ENCODE results near the gene DLG5. TPM values are rescaled to one million over a fixed set of nuclear protein-coding genes. Genes with fewer than 3 reads are reported as not detected.

DLG5 gene
- total RNA-seq, 1 donor from 2014 or later, result 58.4 TPM

DNA sequence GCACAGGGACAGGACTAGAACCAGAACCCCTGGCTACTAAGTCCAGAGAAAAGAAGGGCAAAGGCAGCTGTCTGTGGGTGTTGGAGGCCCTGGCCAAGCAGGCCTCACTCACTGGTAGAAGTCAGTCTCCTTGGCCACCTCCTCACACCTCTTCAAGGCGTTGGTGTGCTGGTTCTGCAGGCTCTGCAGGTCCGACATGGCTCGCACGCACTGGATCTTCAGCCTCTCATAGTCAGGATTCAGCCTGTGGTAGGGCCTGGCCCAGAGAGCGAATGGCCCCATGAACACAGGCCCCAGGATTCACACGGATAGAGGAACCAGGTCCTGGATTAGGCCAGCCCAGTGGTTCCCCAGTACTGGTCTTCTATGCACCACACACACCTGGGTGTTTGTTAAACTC, 72.4 kb downstream of the DLG5 start:
- H4K20me1 ChIP-seq (ENCODE audit: insufficient read depth, low read length), result peaks cover 35% of the 10 kb centered on the region
- no peak overlapping the region for H2AFZ ChIP-seq (ENCODE audit: low read depth, low read length)
- no peaks in the 10 kb centered on the region for H3K4me1 ChIP-seq (ENCODE audit: insufficient read depth, low read length)
- no peak overlapping the region for H3K27ac ChIP-seq (ENCODE audit: low read depth, low read length)
- H3K4me3 ChIP-seq (ENCODE audit: insufficient read depth, low read depth, low read length), result no peak overlapping the region
- H3K79me2 ChIP-seq (ENCODE audit: insufficient read depth, low read length), result no peaks in the 10 kb centered on the region
- H3K9ac ChIP-seq (ENCODE audit: low read length), result no peak overlapping the region
- Mint-ChIP-seq H3K4me1 (ENCODE audit: low read depth, unreplicated experiment) (no peaks in the 10 kb centered on the region), H3K27ac (ENCODE audit: unreplicated experiment) (no peak overlapping the region), H3K36me3 (ENCODE audit: low read depth, unreplicated experiment) (peaks cover 19% of the 10 kb centered on the region), H3K4me3 (ENCODE audit: unreplicated experiment) (no peak overlapping the region), H3K27me3 (ENCODE audit: low read depth, unreplicated experiment) (no peaks in the 10 kb centered on the region), H3K9me3 (ENCODE audit: unreplicated experiment) (no peaks in the 10 kb centered on the region)
- no peak overlapping the region for H3K4me2 ChIP-seq (ENCODE audit: low read length)
- no peaks in the 10 kb centered on the region for H3K9me3 ChIP-seq (ENCODE audit: insufficient read depth, low read depth, low read length)
- no peak for FAIRE-seq
- H3K36me3 ChIP-seq (ENCODE audit: insufficient read depth, low read length), result peaks cover 18% of the 10 kb centered on the region
- DNase-seq (ENCODE audit: low read depth), result no peak
- no peaks in the 10 kb centered on the region for H3K27me3 ChIP-seq (ENCODE audit: insufficient read depth, low read length)
- TF ChIP-seq, protein P1, sequence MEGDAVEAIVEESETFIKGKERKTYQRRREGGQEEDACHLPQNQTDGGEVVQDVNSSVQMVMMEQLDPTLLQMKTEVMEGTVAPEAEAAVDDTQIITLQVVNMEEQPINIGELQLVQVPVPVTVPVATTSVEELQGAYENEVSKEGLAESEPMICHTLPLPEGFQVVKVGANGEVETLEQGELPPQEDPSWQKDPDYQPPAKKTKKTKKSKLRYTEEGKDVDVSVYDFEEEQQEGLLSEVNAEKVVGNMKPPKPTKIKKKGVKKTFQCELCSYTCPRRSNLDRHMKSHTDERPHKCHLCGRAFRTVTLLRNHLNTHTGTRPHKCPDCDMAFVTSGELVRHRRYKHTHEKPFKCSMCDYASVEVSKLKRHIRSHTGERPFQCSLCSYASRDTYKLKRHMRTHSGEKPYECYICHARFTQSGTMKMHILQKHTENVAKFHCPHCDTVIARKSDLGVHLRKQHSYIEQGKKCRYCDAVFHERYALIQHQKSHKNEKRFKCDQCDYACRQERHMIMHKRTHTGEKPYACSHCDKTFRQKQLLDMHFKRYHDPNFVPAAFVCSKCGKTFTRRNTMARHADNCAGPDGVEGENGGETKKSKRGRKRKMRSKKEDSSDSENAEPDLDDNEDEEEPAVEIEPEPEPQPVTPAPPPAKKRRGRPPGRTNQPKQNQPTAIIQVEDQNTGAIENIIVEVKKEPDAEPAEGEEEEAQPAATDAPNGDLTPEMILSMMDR (IDR thresholded peaks at IDR 0.05; ENCODE audit: insufficient read depth, low read depth, low read length), result no peak
- TF ChIP-seq EZH2 (IDR thresholded peaks at IDR 0.05; ENCODE audit: insufficient read depth, low read length), result no peak

DNA sequence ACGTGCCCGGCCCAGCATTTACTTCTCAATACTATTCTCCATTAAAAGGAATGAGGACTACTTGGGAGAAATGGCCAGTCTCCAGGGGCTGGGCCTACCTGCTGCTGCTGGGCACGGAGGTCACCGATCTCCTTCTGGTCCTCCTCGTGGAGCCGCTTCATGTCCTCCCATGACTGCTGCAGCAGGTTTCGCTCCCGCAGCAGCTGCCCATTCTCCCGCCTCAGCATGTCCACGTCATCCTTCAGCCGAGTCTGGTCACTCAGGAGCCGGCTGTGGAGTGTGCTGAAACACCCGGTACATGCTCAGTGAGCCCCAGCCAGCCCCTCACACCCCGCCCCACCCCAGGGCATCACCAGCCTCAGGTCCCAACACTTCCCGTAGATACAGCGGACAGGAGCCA, 73.3 kb downstream of the DLG5 start:
- H3K27me3 Mint-ChIP-seq (ENCODE audit: low read depth, unreplicated experiment), result no peaks in the 10 kb centered on the region
- H3K9ac ChIP-seq (ENCODE audit: low read length), result no peak overlapping the region
- H3K4me2 ChIP-seq (ENCODE audit: low read length), result no peak overlapping the region
- H3K27ac ChIP-seq (ENCODE audit: low read depth, low read length), result no peak overlapping the region
- no peaks in the 10 kb centered on the region for H3K9me3 Mint-ChIP-seq (ENCODE audit: unreplicated experiment)
- no peaks in the 10 kb centered on the region for H3K27me3 ChIP-seq (ENCODE audit: insufficient read depth, low read length)
- no peak for TF ChIP-seq EZH2 (IDR thresholded peaks at IDR 0.05; ENCODE audit: insufficient read depth, low read length)
- TF ChIP-seq, protein P1 (IDR thresholded peaks at IDR 0.05; ENCODE audit: insufficient read depth, low read depth, low read length), result no peak
- no peak overlapping the region for H2AFZ ChIP-seq (ENCODE audit: low read depth, low read length)
- peaks cover 35% of the 10 kb centered on the region for H4K20me1 ChIP-seq (ENCODE audit: insufficient read depth, low read length)
- no peak overlapping the region for H3K27ac Mint-ChIP-seq (ENCODE audit: unreplicated experiment)
- FAIRE-seq (no peak), DNase-seq (ENCODE audit: low read depth) (no peak)
- no peaks in the 10 kb centered on the region for H3K9me3 ChIP-seq (ENCODE audit: insufficient read depth, low read depth, low read length)
- no peak overlapping the region for H3K4me3 Mint-ChIP-seq (ENCODE audit: unreplicated experiment)
- H3K4me1 ChIP-seq (ENCODE audit: insufficient read depth, low read length), result no peaks in the 10 kb centered on the region
- peaks cover 18% of the 10 kb centered on the region for H3K36me3 ChIP-seq (ENCODE audit: insufficient read depth, low read length)
- peaks cover 19% of the 10 kb centered on the region for H3K36me3 Mint-ChIP-seq (ENCODE audit: low read depth, unreplicated experiment)
- peaks cover 3% of the 10 kb centered on the region for H3K4me1 Mint-ChIP-seq (ENCODE audit: low read depth, unreplicated experiment)
- H3K79me2 ChIP-seq (ENCODE audit: insufficient read depth, low read length), result no peaks in the 10 kb centered on the region
- no peak overlapping the region for H3K4me3 ChIP-seq (ENCODE audit: insufficient read depth, low read depth, low read length)

DNA sequence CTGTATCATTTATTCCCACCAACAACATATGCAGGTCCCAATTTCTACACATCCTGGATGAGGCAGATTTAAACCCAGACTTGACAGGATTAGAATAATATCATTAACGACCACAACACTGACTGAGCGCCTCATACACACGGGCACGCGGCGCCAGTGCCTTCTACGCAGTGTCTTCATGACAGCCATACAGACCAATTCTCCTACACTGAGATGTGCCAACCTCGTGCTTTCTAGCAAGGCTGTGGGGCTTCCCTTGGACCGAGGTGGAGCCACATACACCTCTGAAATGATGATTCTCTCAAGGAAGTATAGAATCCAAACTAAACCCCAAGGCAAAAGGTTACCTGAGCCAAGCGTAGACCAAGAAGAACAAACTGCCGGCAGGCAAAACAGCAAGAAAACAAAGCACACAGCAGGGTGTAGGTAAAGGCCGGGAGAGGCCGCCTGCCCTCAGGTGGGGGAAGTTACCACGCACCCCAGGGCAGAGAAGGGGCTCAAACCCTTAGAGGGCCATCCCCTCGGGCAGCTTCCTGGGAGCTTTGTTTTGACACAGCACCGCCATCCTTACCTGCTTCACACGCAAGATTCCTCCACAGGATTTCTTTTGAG, 75.8 kb downstream of the DLG5 start:
- Histone ChIP-seq H3K79me2 (ENCODE audit: insufficient read depth, low read length) (peaks cover 2% of the 10 kb centered on the region), H3K9me3 (ENCODE audit: insufficient read depth, low read depth, low read length) (no peaks in the 10 kb centered on the region), H4K20me1 (ENCODE audit: insufficient read depth, low read length) (peaks cover 15% of the 10 kb centered on the region), H3K9ac (ENCODE audit: low read length) (no peak overlapping the region), H3K27me3 (ENCODE audit: insufficient read depth, low read length) (no peaks in the 10 kb centered on the region), H3K4me2 (ENCODE audit: low read length) (no peak overlapping the region), H3K27ac (ENCODE audit: low read depth, low read length) (no peak overlapping the region), H3K4me3 (ENCODE audit: insufficient read depth, low read depth, low read length) (no peak overlapping the region), H2AFZ (ENCODE audit: low read depth, low read length) (no peak overlapping the region), H3K4me1 (ENCODE audit: insufficient read depth, low read length) (peaks cover 14% of the 10 kb centered on the region), H3K36me3 (ENCODE audit: insufficient read depth, low read length) (peaks cover 16% of the 10 kb centered on the region)
- Mint-ChIP-seq H3K27ac (ENCODE audit: unreplicated experiment) (no peak overlapping the region), H3K36me3 (ENCODE audit: low read depth, unreplicated experiment) (peaks cover 15% of the 10 kb centered on the region), H3K9me3 (ENCODE audit: unreplicated experiment) (no peaks in the 10 kb centered on the region), H3K4me1 (ENCODE audit: low read depth, unreplicated experiment) (peaks cover 7% of the 10 kb centered on the region), H3K27me3 (ENCODE audit: low read depth, unreplicated experiment) (no peaks in the 10 kb centered on the region), H3K4me3 (ENCODE audit: unreplicated experiment) (no peak overlapping the region)
- no peak for TF ChIP-seq EZH2 (IDR thresholded peaks at IDR 0.05; ENCODE audit: insufficient read depth, low read length)
- TF ChIP-seq, protein P1 (IDR thresholded peaks at IDR 0.05; ENCODE audit: insufficient read depth, low read depth, low read length), result no peak
- FAIRE-seq (no peak), DNase-seq (ENCODE audit: low read depth) (no peak)

All from astrocyte (in vitro differentiated cells and primary cell).